HK-2 (cell line): ENCODE measurements around the gene METTL26.

Experiments
- DNase-seq: peaks from one replicate; pipeline ENCODE4 v3.0.0-alpha.2; 2018; ENCODE audit not compliant: unreplicated experiment

Gene METTL26

GRCh38 chr16:596736-597060 lies 39.4 kb downstream of the METTL26 start:
- DNase-seq, result no peak

GRCh38 chr16:595942-596735 lies 40.0 kb downstream of the METTL26 start:
- DNase-seq, result no peak

GRCh38 chr16:595094-595528 lies 41.0 kb downstream of the METTL26 start:
- no peak for DNase-seq

GRCh38 chr16:593807-594206 lies 42.3 kb downstream of the METTL26 start:
- no peak for DNase-seq

- no peak for DNase-seq
Measured at GRCh38 chr16:593406-593805, 42.7 kb downstream of the METTL26 start.

- no peak for DNase-seq
Measured at GRCh38 chr16:592518-593306, 43.4 kb downstream of the METTL26 start.

- no peak for DNase-seq
Measured at GRCh38 chr16:591892-592517, 44.1 kb downstream of the METTL26 start.

- DNase-seq, result no peak
Measured at GRCh38 chr16:591231-591630, 44.9 kb downstream of the METTL26 start.

GRCh38 chr16:590815-591200 lies 45.3 kb downstream of the METTL26 start:
- DNase-seq, result no peak

GRCh38 chr16:590188-590814 lies 45.8 kb downstream of the METTL26 start:
- DNase-seq, result no peak

- peak; percentile 96 for DNase-seq
Measured at GRCh38 chr16:589658-590187, 46.4 kb downstream of the METTL26 start, which contains the start of gene RAB40C. TSS of gene RAB40C (plus strand) at chr16:590066. CDS start at chr16:590292, 226 bp downstream.

- DNase-seq, result peak; percentile 94
Measured at GRCh38 chr16:588889-589657, 47.0 kb downstream of the METTL26 start.

GRCh38 chr16:588639-588888 lies 47.5 kb downstream of the METTL26 start:
- peak; percentile 62 for DNase-seq

- DNase-seq, result no peak
Measured at GRCh38 chr16:586645-587590, 49.2 kb downstream of the METTL26 start.

- no peak for DNase-seq
Measured at GRCh38 chr16:586047-586644, 50.0 kb downstream of the METTL26 start.

GRCh38 chr16:585351-585750 lies 50.8 kb downstream of the METTL26 start:
- no peak for DNase-seq
